Panc1 (cell line): ENCODE results near the gene ANKRD55. TPM values are rescaled to one million over a fixed set of nuclear protein-coding genes. Genes with fewer than 3 reads are reported as not detected.

Experiments
- ATAC-seq: fragments of 200-7000 bp; cut with Tn5 transposase; 2 replicates; pipeline ENCODE4 v1.9.1; 2020; ENCODE audit warnings: mild to moderate bottlenecking, moderate library complexity
- BruUV-seq: library from RNA; stranded (reverse); fragments of 400-500 nt; replicated peaks from 2 replicates; lab custom pipeline; 2021; lab: Mats Ljungman, UMichigan
- CTCF ChIA-PET: fragments of 300-600 bp; sonication (Branson Sonifier 250); formaldehyde crosslinking; loops from one replicate; lab custom pipeline; 2022; ENCODE audit warnings: antibody characterized with exemption; lab: Charles Lee
- POLR2A ChIA-PET: fragments of 300-600 bp; sonication (Branson Sonifier 250); formaldehyde crosslinking; loops from one replicate; lab custom pipeline; 2022; ENCODE audit warnings: antibody characterized with exemption; lab: Charles Lee
- DNase-seq: peaks from one replicate; pipeline ENCODE4 v3.0.0-alpha.2; 2010; ENCODE audit warnings: low read depth, low spot score
- H3K27ac ChIP-seq: 2 replicates; pipeline ENCODE4 v1.5.1; 2011; ENCODE audit warnings: mild to moderate bottlenecking, low read length, inconsistent platforms
- H3K27me3 ChIP-seq: fragments of 200-500 bp; sonication (Bioruptor generic); 2 replicates; pipeline ENCODE4 v1.6.0; 2014; ENCODE audit warnings: low read length, inconsistent platforms; ENCODE audit not compliant: control insufficient read depth, insufficient read depth
- H3K36me3 ChIP-seq: fragments of 200-500 bp; sonication (Bioruptor generic); 2 replicates; pipeline ENCODE4 v1.5.1; 2014; ENCODE audit warnings: inconsistent platforms, mild to moderate bottlenecking, low read length, moderate library complexity; ENCODE audit not compliant: control insufficient read depth, insufficient read depth
- H3K4me1 ChIP-seq: 2 replicates; pipeline ENCODE4 v1.5.1; 2011; ENCODE audit warnings: inconsistent platforms, mild to moderate bottlenecking, low read length, moderate library complexity; ENCODE audit not compliant: control insufficient read depth, insufficient read depth
- H3K4me3 ChIP-seq, 2 experiments: 2 replicates each; pipeline ENCODE4 v1.5.1; 2011 to 2012; ENCODE audit warnings: low read depth in 2 of 2, low read length in 2 of 2, mild to moderate bottlenecking in 2 of 2, inconsistent platforms in 1 of 2, moderate library complexity in 1 of 2
- H3K9me3 ChIP-seq: fragments of 200-500 bp; sonication (Bioruptor generic); 2 replicates; pipeline ENCODE4 v1.5.1; 2014; ENCODE audit warnings: low read depth, mild to moderate bottlenecking, inconsistent platforms, low read length, moderate library complexity; ENCODE audit not compliant: control insufficient read depth, insufficient read depth
- CTCF ChIP-seq: fragments of 450-650 bp; IDR thresholded peaks from 2 replicates; pipeline ENCODE4 v1.5.1; 2017; ENCODE audit warnings: mild to moderate bottlenecking
- POLR2AphosphoS5 ChIP-seq: IDR thresholded peaks from 2 replicates; pipeline ENCODE4 v1.6.1; 2012; ENCODE audit warnings: mild to moderate bottlenecking, low read depth, low read length, moderate library complexity
- REST ChIP-seq, 2 experiments: IDR thresholded peaks; 2 replicates each; pipeline ENCODE4 v1.6.1; 2011 to 2012; ENCODE audit warnings: low read depth in 2 of 2, control low read depth in 1 of 2, low read length in 1 of 2, mild to moderate bottlenecking in 1 of 2, moderate library complexity in 1 of 2; ENCODE audit not compliant: insufficient read depth in 1 of 2
- SIN3A ChIP-seq: IDR thresholded peaks from 2 replicates; pipeline ENCODE4 v1.6.1; 2012; ENCODE audit warnings: low read depth, mild to moderate bottlenecking, low read length, moderate library complexity, borderline replicate concordance; ENCODE audit not compliant: insufficient read depth
- TCF7L2 ChIP-seq: IDR thresholded peaks from 2 replicates; pipeline ENCODE4 v1.6.1; 2011; ENCODE audit warnings: mild to moderate bottlenecking, low read depth, low read length, inconsistent platforms
- in situ Hi-C: cut with HindIII; loops from 2 replicates; pipeline ENCODE4 v1.10.0; 2016; ENCODE audit warnings: low sequenced_read_pairs, low pct_unique_long_range_greater_than_20kb
- intact Hi-C: fragments of 100-400 bp; cut with micrococcal nuclease; formaldehyde crosslinking; loops from one replicate; pipeline ENCODE4 v1.10.0; 2022; ENCODE audit not compliant: unreplicated experiment
- total RNA-seq: library from RNA; stranded (reverse); gene quantifications from one replicate; pipeline ENCODE4 v1.2.1, GENCODE V29; 2021; ENCODE audit not compliant: unreplicated experiment

Gene ANKRD55
- total RNA-seq, 1 experiment from 2014 or later = not detected

- intact Hi-C loops (no loop called here), in situ Hi-C loops (no loop called here)
- H3K36me3 ChIP-seq = no peaks in the 10 kb centered on the region
- no peaks in the 10 kb centered on the region for H3K4me1 ChIP-seq
- TF ChIP-seq SIN3A (no peak), TCF7L2 (no peak), POLR2AphosphoS5 (no peak), REST (IDR thresholded peaks at IDR 0.05; ENCODE audit: insufficient read depth in 1 of 2, low read depth in 2 of 2, low read length in 1 of 2) (no peak)
- H3K27ac ChIP-seq = no peak overlapping the region
- BruUV-seq = no TSS peak
- no peaks in the 10 kb centered on the region for H3K9me3 ChIP-seq
- CTCF ChIA-PET = no interaction called here
- no peak overlapping the region for H3K4me3 ChIP-seq
- DNase-seq (no peak), ATAC-seq (no peak)
- H3K27me3 ChIP-seq = no peaks in the 10 kb centered on the region
- POLR2A ChIA-PET = no interaction called here
These were observed 87.6 kb downstream of the ANKRD55 start for GRCh38 chr5:56145511-56145910.

- in situ Hi-C loops = no loop called here
- no peak overlapping the region for H3K27ac ChIP-seq
- intact Hi-C loops = no loop called here
- H3K36me3 ChIP-seq = no peaks in the 10 kb centered on the region
- TF ChIP-seq POLR2AphosphoS5 (no peak), TCF7L2 (no peak), REST (IDR thresholded peaks at IDR 0.05; ENCODE audit: insufficient read depth in 1 of 2, low read depth in 2 of 2, low read length in 1 of 2) (no peak), SIN3A (no peak), CTCF (no peak)
- CTCF ChIA-PET = no interaction called here
- POLR2A ChIA-PET = no interaction called here
- DNase-seq (no peak), ATAC-seq (no peak)
- H3K9me3 ChIP-seq = no peaks in the 10 kb centered on the region
- H3K4me1 ChIP-seq = no peaks in the 10 kb centered on the region
- BruUV-seq = no TSS peak
- no peak overlapping the region for H3K4me3 ChIP-seq
- no peaks in the 10 kb centered on the region for H3K27me3 ChIP-seq
These were observed 88.0 kb downstream of the ANKRD55 start for GRCh38 chr5:56145106-56145505.
